Prostate gland (tissue), 2 donors: ENCODE results near the gene ITGA2B. TPM values are rescaled to one million over a fixed set of nuclear protein-coding genes. Genes with fewer than 3 reads are reported as not detected.

Experiments used
- DNase-seq: peaks from one replicate; pipeline ENCODE4 v3.0.0-alpha.2; 2019; ENCODE audit warnings: low spot score
- H3K27ac ChIP-seq, 2 donors: fragments of 200-600 bp; sonication (generic); 2 replicates each; pipeline ENCODE4 v1.5.1; 2017 to 2019
- H3K27me3 ChIP-seq: fragments of 200-600 bp; sonication (generic); replicated peaks from 2 replicates; pipeline ENCODE4 v1.5.1; 2019; ENCODE audit not compliant: insufficient read depth
- H3K36me3 ChIP-seq, 2 donors: fragments of 200-600 bp; sonication (generic); 1 replicate in 1 of 2; 2 replicates in 1 of 2; pipeline versions ENCODE4 v1.5.1 to v1.8.1; 2017 to 2019
- H3K4me1 ChIP-seq: fragments of 200-600 bp; sonication (generic); replicated peaks from 2 replicates; pipeline ENCODE4 v1.5.1; 2019
- H3K4me3 ChIP-seq, 2 donors: fragments of 200-600 bp; sonication (generic); 2 replicates each; pipeline ENCODE4 v1.5.1; 2017 to 2019
- H3K9me3 ChIP-seq: fragments of 200-600 bp; sonication (generic); 2 replicates; pipeline ENCODE4 v1.5.1; 2017
- CTCF ChIP-seq, 4 experiments: fragments of 200-600 bp in 2 of 4; fragments of 450-650 bp in 2 of 4; sonication (generic) in 2 of 4; IDR thresholded peaks; 1 replicate in 3 of 4; 2 replicates in 1 of 4; pipeline ENCODE4 v1.5.1; 2016 to 2019; ENCODE audit warnings: antibody characterized with exemption in 4 of 4, mild to moderate bottlenecking in 2 of 4, moderate library complexity in 2 of 4
- POLR2A ChIP-seq: fragments of 450-650 bp; IDR thresholded peaks from one replicate; pipeline ENCODE4 v1.6.1; 2016; ENCODE audit warnings: antibody characterized with exemption, mild to moderate bottlenecking
- POLR2AphosphoS5 ChIP-seq: sonication (generic); formaldehyde crosslinking; IDR thresholded peaks from one replicate; pipeline ENCODE4 v1.6.1; 2017; ENCODE audit warnings: antibody characterized with exemption
- WGBS: methylation state at CpG from one replicate; pipeline ENCODE4 v1.1.5; 2018; 5-methylcytosine and 5-hydroxymethylcytosine counted together
- intact Hi-C: fragments of 100-400 bp; cut with DNase I; formaldehyde crosslinking; loops from one replicate; pipeline ENCODE4 v1.14.2; 2022
- total RNA-seq, 2 donors: library from RNA; depleted of rRNA; stranded (reverse); fragments of >200 nt; gene quantifications; one replicate each; pipeline ENCODE4 v1.1.0, GENCODE V29; 2016

Gene ITGA2B
- total RNA-seq, 2 donors from 2014 or later = 0.27 to 0.68 TPM

DNA sequence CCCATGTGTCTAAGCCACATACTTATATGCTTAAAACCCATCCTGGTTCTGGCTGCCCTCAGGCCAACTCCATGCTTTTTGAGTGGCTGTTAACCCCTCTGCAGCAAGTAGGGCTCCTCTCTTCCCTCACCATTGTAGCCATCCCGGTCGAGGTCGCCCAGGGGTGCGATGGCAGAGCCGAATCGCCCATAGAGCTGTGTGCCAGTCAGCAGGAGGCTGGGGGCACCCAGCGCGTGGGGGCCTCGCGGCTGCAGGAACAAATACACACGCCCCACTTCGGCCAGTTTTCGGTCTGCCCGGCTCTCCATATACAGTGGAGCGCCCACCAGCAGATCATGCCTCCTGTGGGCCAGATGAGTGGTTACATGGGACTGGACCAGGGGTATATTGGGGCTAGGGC lies 6.1 kb downstream of the ITGA2B start:
- Histone ChIP-seq H3K4me1 (no peaks in the 10 kb centered on the region), H3K27me3 (no peaks in the 10 kb centered on the region), H3K9me3 (no peaks in the 10 kb centered on the region), H3K27ac (no peak overlapping the region), H3K36me3 (no peaks in the 10 kb centered on the region), H3K4me3 (no peak overlapping the region)
- intact Hi-C loops = no loop called here
- TF ChIP-seq POLR2A = no peak
- TF ChIP-seq POLR2AphosphoS5 = no peak
- TF ChIP-seq CTCF (IDR thresholded peaks at IDR 0.05) = no peak
- DNase-seq = no peak
- 95% methylated on average over 15 of the region's 15 CpGs for WGBS

DNA sequence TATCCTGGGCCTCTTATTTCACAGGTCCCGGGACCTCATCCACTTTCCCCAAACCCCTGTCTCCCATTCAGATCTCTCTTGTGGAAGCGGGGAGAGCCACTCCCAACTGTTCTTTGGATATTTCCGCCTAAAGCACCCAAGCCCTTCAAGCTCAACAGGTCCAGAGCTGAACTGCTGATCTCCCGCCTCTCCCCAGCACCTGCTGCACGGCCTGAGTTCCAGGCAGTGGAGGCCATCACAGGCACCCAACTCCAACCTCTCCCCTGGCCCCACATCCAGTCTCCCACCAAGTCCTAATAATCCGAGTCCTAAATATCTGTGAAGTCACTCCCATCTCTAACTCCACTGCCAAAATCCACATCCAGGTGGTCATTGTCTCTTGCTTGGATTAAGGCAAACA lies 6.5 kb downstream of the ITGA2B start:
- 88% methylated on average over 6 of the region's 6 CpGs for WGBS

GRCh38 chr17:44381810-44382305 lies 7.6 kb downstream of the ITGA2B start:
- H3K4me3 ChIP-seq = no peak overlapping the region
- WGBS = 85% methylated on average over 4 of the region's 4 CpGs
- H3K4me1 ChIP-seq = no peaks in the 10 kb centered on the region
- no peaks in the 10 kb centered on the region for H3K27me3 ChIP-seq
- H3K36me3 ChIP-seq = no peaks in the 10 kb centered on the region
- no peak overlapping the region for H3K27ac ChIP-seq
- TF ChIP-seq POLR2AphosphoS5 (no peak), POLR2A (no peak), CTCF (IDR thresholded peaks at IDR 0.05) (no peak)
- intact Hi-C loops = no loop called here
- DNase-seq = no peak
- H3K9me3 ChIP-seq = no peaks in the 10 kb centered on the region

More for the DNA sequence above, 6.5 kb downstream of the ITGA2B start:
- H3K4me1 ChIP-seq = no peaks in the 10 kb centered on the region
- TF ChIP-seq POLR2AphosphoS5 = no peak
- no peak for TF ChIP-seq POLR2A
- TF ChIP-seq CTCF (IDR thresholded peaks at IDR 0.05) = no peak
- no peaks in the 10 kb centered on the region for H3K9me3 ChIP-seq
- H3K27me3 ChIP-seq = no peaks in the 10 kb centered on the region
- no peak for DNase-seq
- no peak overlapping the region for H3K4me3 ChIP-seq
- no peaks in the 10 kb centered on the region for H3K36me3 ChIP-seq
- no peak overlapping the region for H3K27ac ChIP-seq
- intact Hi-C loops = no loop called here

GRCh38 chr17:44380767-44381166 lies 8.7 kb downstream of the ITGA2B start:
- intact Hi-C loops = no loop called here
- Histone ChIP-seq H3K4me1 (no peaks in the 10 kb centered on the region), H3K27me3 (no peaks in the 10 kb centered on the region), H3K36me3 (no peaks in the 10 kb centered on the region), H3K9me3 (no peaks in the 10 kb centered on the region), H3K4me3 (no peak overlapping the region), H3K27ac (no peak overlapping the region)
- TF ChIP-seq CTCF (IDR thresholded peaks at IDR 0.05) (no peak), POLR2AphosphoS5 (no peak), POLR2A (no peak)
- DNase-seq = no peak
- 80% methylated on average over 8 of the region's 9 CpGs for WGBS

DNA sequence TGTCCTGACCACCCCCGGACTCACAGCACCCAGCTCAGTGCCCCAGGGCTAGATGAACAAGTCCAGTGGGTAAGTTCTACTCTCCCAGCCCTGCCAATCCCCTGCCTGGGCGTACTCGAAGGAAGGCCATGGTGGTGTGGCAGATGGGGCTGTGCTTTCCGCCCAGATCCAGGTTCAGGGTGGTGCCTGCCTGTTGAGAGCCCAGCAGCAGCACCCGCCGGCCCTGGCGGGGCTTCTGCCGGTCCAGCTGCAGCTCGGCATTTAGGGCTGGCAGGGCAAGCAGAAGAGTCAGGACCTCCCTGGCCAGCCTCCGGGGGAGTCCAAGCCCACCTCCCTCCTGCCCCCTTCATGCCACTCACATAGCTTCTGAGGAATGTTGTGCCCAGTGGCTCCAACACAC lies 9.6 kb downstream of the ITGA2B start:
- H3K4me3 ChIP-seq = no peak overlapping the region
- 91% methylated on average over 8 of the region's 10 CpGs for WGBS
- H3K27ac ChIP-seq = no peak overlapping the region
- no peak for DNase-seq
- H3K36me3 ChIP-seq = no peaks in the 10 kb centered on the region
- intact Hi-C loops = no loop called here
- TF ChIP-seq POLR2AphosphoS5 (no peak), CTCF (IDR thresholded peaks at IDR 0.05) (no peak), POLR2A (no peak)
- H3K4me1 ChIP-seq = no peaks in the 10 kb centered on the region
- H3K27me3 ChIP-seq = no peaks in the 10 kb centered on the region
- no peaks in the 10 kb centered on the region for H3K9me3 ChIP-seq
